GM19452 (cell line): ENCODE data around the gene SPTB.
A peak's percentile ranks its signal among the peaks of the same experiment; 100 is the strongest.
"Not testable (repeated sequence)": the region's sequence is repeated elsewhere in the genome, so short reads cannot be mapped to it uniquely, and the experiment has no call there.

ENCODE experiments used
- ATAC-seq: cut with Tn5 transposase; IDR thresholded peaks from one replicate; pipeline ENCODE4 v1.9.1; 2021; ENCODE audit not compliant: unreplicated experiment

Gene SPTB

GRCh38 chr14:64879635-64880220 is at the start of gene SPTB:
Gene SPTB, minus strand, starts transcription at chr14:64879907. Its CDS starts 56,813 bp downstream, at chr14:64823094.
- ATAC-seq = no peak

GRCh38 chr14:64929014-64929359 is 49.3 kb upstream of the SPTB start:
- no peak for ATAC-seq

GRCh38 chr14:64928239-64929013 is 48.7 kb upstream of the SPTB start:
- peak; percentile 88 for ATAC-seq

GRCh38 chr14:64927031-64927430 is 47.3 kb upstream of the SPTB start:
- no peak for ATAC-seq

GRCh38 chr14:64926398-64926995 is 46.8 kb upstream of the SPTB start:
- ATAC-seq = no peak

- ATAC-seq = no peak
Measured at GRCh38 chr14:64923015-64923414, 43.3 kb upstream of the SPTB start.

GRCh38 chr14:64920465-64920864 is 40.8 kb upstream of the SPTB start:
- ATAC-seq = no peak

- ATAC-seq = no peak
Measured at GRCh38 chr14:64919618-64920017, 39.9 kb upstream of the SPTB start.

- no peak for ATAC-seq
Measured at GRCh38 chr14:64919215-64919614, 39.5 kb upstream of the SPTB start.

- ATAC-seq = no peak
Measured at GRCh38 chr14:64918216-64918615, 38.5 kb upstream of the SPTB start.

GRCh38 chr14:64915797-64916196 is 36.1 kb upstream of the SPTB start:
- ATAC-seq = no peak

- ATAC-seq = no peak
Measured at GRCh38 chr14:64915029-64915424, 35.3 kb upstream of the SPTB start.

- ATAC-seq = peak; percentile 92
Measured at GRCh38 chr14:64914237-64915028, 34.7 kb upstream of the SPTB start, which contains the start of gene CHURC1. Gene CHURC1, plus strand, starts transcription at chr14:64914455. Its CDS starts 41 bp downstream, at chr14:64914496.

- not testable (repeated sequence) for ATAC-seq
Measured at GRCh38 chr14:64913477-64913876, 33.8 kb upstream of the SPTB start.

- ATAC-seq = no peak
Measured at GRCh38 chr14:64912261-64912660, 32.6 kb upstream of the SPTB start.

- ATAC-seq = no peak
Measured at GRCh38 chr14:64910847-64911495, 31.3 kb upstream of the SPTB start.

- ATAC-seq = no peak
Measured at GRCh38 chr14:64906022-64906421, 26.3 kb upstream of the SPTB start.

- no peak for ATAC-seq
Measured at GRCh38 chr14:64899958-64900357, 20.3 kb upstream of the SPTB start.

- no peak for ATAC-seq
Measured at GRCh38 chr14:64891839-64892375, 12.2 kb upstream of the SPTB start.

- no peak for ATAC-seq
Measured at GRCh38 chr14:64891173-64891838, 11.6 kb upstream of the SPTB start.
